H9 (cell line): ENCODE results near the gene PAGE4. TPM values are rescaled to one million over a fixed set of nuclear protein-coding genes. Genes with fewer than 3 reads are reported as not detected.

Experiments used
- DNase-seq: peaks from one replicate; pipeline ENCODE4 v3.0.0-alpha.2; 2017
- H2AFZ ChIP-seq: one replicate; pipeline ENCODE4 v1.6.1; 2013; ENCODE audit warnings: mild to moderate bottlenecking, low read length, control low read depth, moderate library complexity
- H2AK5ac ChIP-seq: 2 replicates; pipeline ENCODE4 v1.6.1; 2013; ENCODE audit warnings: low read length, control low read depth, mixed read lengths; ENCODE audit not compliant: insufficient read length
- H2BK120ac ChIP-seq: one replicate; pipeline ENCODE4 v1.6.1; 2013; ENCODE audit warnings: low read depth, mild to moderate bottlenecking, low read length, control low read depth, inconsistent platforms; ENCODE audit not compliant: poor library complexity, severe bottlenecking
- H2BK12ac ChIP-seq: 2 replicates; pipeline ENCODE4 v1.6.1; 2013; ENCODE audit warnings: low read length, control low read depth, mixed read lengths, low read depth; ENCODE audit not compliant: insufficient read length
- H2BK15ac ChIP-seq: 2 replicates; pipeline ENCODE4 v1.6.1; 2013; ENCODE audit warnings: low read depth, low read length, control low read depth
- H2BK20ac ChIP-seq: one replicate; pipeline ENCODE4 v1.6.1; 2013; ENCODE audit warnings: low read depth, mild to moderate bottlenecking, low read length, control low read depth, inconsistent platforms; ENCODE audit not compliant: poor library complexity, severe bottlenecking
- H2BK5ac ChIP-seq: 2 replicates; pipeline ENCODE4 v1.6.1; 2013; ENCODE audit warnings: low read length, control low read depth, mixed read lengths; ENCODE audit not compliant: insufficient read length
- H3K14ac ChIP-seq: 2 replicates; pipeline ENCODE4 v1.6.1; 2013; ENCODE audit warnings: low read length, control low read depth; ENCODE audit not compliant: insufficient read depth
- H3K18ac ChIP-seq: 2 replicates; pipeline ENCODE4 v1.6.1; 2013; ENCODE audit warnings: low read depth, mild to moderate bottlenecking, mixed read lengths, low read length, control low read depth; ENCODE audit not compliant: insufficient read length
- H3K23ac ChIP-seq: 2 replicates; pipeline ENCODE4 v1.6.1; 2013; ENCODE audit warnings: low read length, control low read depth, mixed read lengths, low read depth; ENCODE audit not compliant: insufficient read length
- H3K23me2 ChIP-seq: 2 replicates; pipeline ENCODE4 v1.6.1; 2013; ENCODE audit warnings: low read depth, mild to moderate bottlenecking, mixed read lengths, low read length, control low read depth; ENCODE audit not compliant: insufficient read length, poor library complexity, severe bottlenecking
- H3K27ac ChIP-seq: 2 replicates; pipeline ENCODE4 v1.5.1; 2013; ENCODE audit warnings: low read length, control low read depth, mixed read lengths, low read depth; ENCODE audit not compliant: insufficient read length
- H3K27me3 ChIP-seq: 2 replicates; pipeline ENCODE4 v1.6.1; 2013; ENCODE audit warnings: low read length, control low read depth, inconsistent platforms; ENCODE audit not compliant: insufficient read depth
- H3K4ac ChIP-seq: 2 replicates; pipeline ENCODE4 v1.6.1; 2013; ENCODE audit warnings: low read depth, mild to moderate bottlenecking, control low read depth, inconsistent platforms, low read length, moderate library complexity
- H3K4me1 ChIP-seq: 2 replicates; pipeline ENCODE4 v1.6.1; 2013; ENCODE audit warnings: low read length, control low read depth, inconsistent platforms; ENCODE audit not compliant: insufficient read depth
- H3K4me2 ChIP-seq: 2 replicates; pipeline ENCODE4 v1.6.1; 2013; ENCODE audit warnings: low read length, control low read depth, mixed read lengths; ENCODE audit not compliant: insufficient read length, insufficient read depth
- H3K56ac ChIP-seq: 2 replicates; pipeline ENCODE4 v1.6.1; 2013; ENCODE audit warnings: low read depth, mild to moderate bottlenecking, mixed read lengths, low read length, control low read depth; ENCODE audit not compliant: insufficient read length
- H3K79me1 ChIP-seq: 2 replicates; pipeline ENCODE4 v1.6.1; 2013; ENCODE audit warnings: low read depth, mild to moderate bottlenecking, moderate library complexity, low read length, control low read depth, inconsistent platforms; ENCODE audit not compliant: insufficient read depth, poor library complexity, severe bottlenecking
- H3K79me2 ChIP-seq: 2 replicates; pipeline ENCODE4 v1.6.1; 2013; ENCODE audit warnings: low read length, control low read depth, inconsistent platforms; ENCODE audit not compliant: insufficient read depth
- H3K9ac ChIP-seq: 2 replicates; pipeline ENCODE4 v1.6.1; 2013; ENCODE audit warnings: low read length, control low read depth, mixed read lengths; ENCODE audit not compliant: insufficient read length; ENCODE audit errors: extremely low read depth
- H3K9me3 ChIP-seq: one replicate; pipeline ENCODE4 v1.6.1; 2013; ENCODE audit warnings: low read depth, low read length, inconsistent platforms; ENCODE audit not compliant: control insufficient read depth
- H3T11ph ChIP-seq: one replicate; pipeline ENCODE4 v1.6.1; 2013; ENCODE audit warnings: mild to moderate bottlenecking, low read length, control low read depth, inconsistent platforms
- H4K20me1 ChIP-seq: one replicate; pipeline ENCODE4 v1.6.1; 2013; ENCODE audit not compliant: control insufficient read depth, insufficient read length, insufficient read depth
- H4K5ac ChIP-seq: 2 replicates; pipeline ENCODE4 v1.6.1; 2013; ENCODE audit warnings: low read depth, mild to moderate bottlenecking, mixed read lengths, low read length, control low read depth; ENCODE audit not compliant: insufficient read length
- H4K8ac ChIP-seq: replicated peaks from 2 replicates; pipeline ENCODE4 v1.6.1; 2013; ENCODE audit warnings: low read length, control low read depth, mixed read lengths, low read depth; ENCODE audit not compliant: insufficient read length
- H4K91ac ChIP-seq: 2 replicates; pipeline ENCODE4 v1.6.1; 2013; ENCODE audit warnings: low read depth, mild to moderate bottlenecking, moderate library complexity, mixed read lengths, low read length, control low read depth; ENCODE audit not compliant: insufficient read length
- H3K27ac Mint-ChIP-seq, 3 experiments: 2 replicates in 2 of 3; 3 replicates in 1 of 3; pipeline ENCODE4 v1.8.0; 2020 to 2021; ENCODE audit warnings: mixed read lengths in 3 of 3, mild to moderate bottlenecking in 1 of 3, moderate library complexity in 1 of 3
- H3K27me3 Mint-ChIP-seq: 2 replicates; pipeline ENCODE4 v1.8.0; 2021; ENCODE audit warnings: low read depth, mild to moderate bottlenecking, moderate library complexity, mixed read lengths
- H3K36me3 Mint-ChIP-seq, 3 experiments: 2 replicates in 2 of 3; 3 replicates in 1 of 3; pipeline ENCODE4 v1.8.0; 2020 to 2021; ENCODE audit warnings: low read depth in 3 of 3, mixed read lengths in 3 of 3; ENCODE audit not compliant: insufficient read depth in 1 of 3
- H3K4me1 Mint-ChIP-seq, 2 experiments: 2 replicates each; pipeline ENCODE4 v1.8.0; 2020; ENCODE audit warnings: mixed read lengths in 2 of 2
- H3K4me3 Mint-ChIP-seq, 2 experiments: 2 replicates in 1 of 2; 3 replicates in 1 of 2; pipeline ENCODE4 v1.8.0; 2020 to 2021; ENCODE audit warnings: mild to moderate bottlenecking in 2 of 2, mixed read lengths in 2 of 2, moderate library complexity in 1 of 2
- H3K9me3 Mint-ChIP-seq, 2 experiments: 2 replicates in 1 of 2; 3 replicates in 1 of 2; pipeline ENCODE4 v1.8.0; 2020; ENCODE audit warnings: mild to moderate bottlenecking in 2 of 2, mixed read lengths in 2 of 2, moderate library complexity in 1 of 2
- WGBS: extraction: QIAGEN DNeasy Blood & Tissue Kit; methylation state at CpG from one replicate; pipeline ENCODE4 v1.1.7; 2013; ENCODE audit warnings: missing lambda C conversion rate, low lambda C conversion rate, mixed read lengths; ENCODE audit not compliant: insufficient read length; ENCODE audit errors: extremely low coverage; 5-methylcytosine and 5-hydroxymethylcytosine counted together
- total RNA-seq: library from RNA; stranded (reverse); gene quantifications from 2 replicates; pipeline ENCODE4 v1.2.1, GENCODE V29; 2021
- TF ChIP-seq, protein P1 (sequence below): fragments of 200-600 bp; sonication (generic); conservative IDR thresholded peaks from 3 replicates; pipeline ENCODE4 v1.8.0; 2021; ENCODE audit warnings: antibody characterized with exemption, mild to moderate bottlenecking

PAGE4 gene
- total RNA-seq, 1 experiment from 2014 or later: 0.57 TPM

DNA sequence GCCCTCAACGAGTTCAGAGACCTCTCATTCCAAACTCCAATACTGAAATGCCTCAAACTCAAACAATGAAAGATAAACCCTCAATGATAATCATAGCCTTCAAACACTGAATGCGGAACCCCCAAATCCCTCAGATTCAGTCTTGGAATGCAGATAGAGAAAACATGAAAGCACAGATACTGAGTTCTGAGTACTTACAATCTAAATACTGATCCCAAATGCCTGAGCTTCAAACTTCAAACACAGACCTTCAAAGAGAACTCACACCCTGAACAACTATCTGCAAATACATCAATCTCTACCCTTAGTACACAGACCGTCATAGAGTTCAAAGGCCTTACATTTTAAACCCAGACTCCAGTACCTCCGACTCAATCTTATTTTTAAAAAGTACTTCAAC is 16.9 kb upstream of the PAGE4 start:
- H3K9me3 ChIP-seq: peaks cover 13% of the 10 kb centered on the region
- H3K18ac ChIP-seq: no peak overlapping the region
- WGBS: no CpG with 5 or more reads among the region's 4 CpGs
- Mint-ChIP-seq H3K9me3 (peaks cover 67 to 73% of the 10 kb centered on the region in 2 experiments), H3K27ac (no peak overlapping the region), H3K4me1 (no peaks in the 10 kb centered on the region), H3K4me3 (no peak overlapping the region), H3K36me3 (peaks cover 0 to 3% (median 3%) of the 10 kb centered on the region in 3 experiments; a peak in 2 of 7 replicates), H3K27me3 (no peaks in the 10 kb centered on the region; the same call in 1 of the 2 replicates)
- H2BK15ac ChIP-seq: no peak overlapping the region
- H2BK5ac ChIP-seq: no peak overlapping the region
- no peaks in the 10 kb centered on the region for H3K27me3 ChIP-seq
- no peak overlapping the region for H3K4me2 ChIP-seq
- no peak overlapping the region for H2BK120ac ChIP-seq
- no peak for DNase-seq
- H2AK5ac ChIP-seq: no peak overlapping the region
- no peak overlapping the region for H3K9ac ChIP-seq
- H3T11ph ChIP-seq: no peak overlapping the region
- no peak overlapping the region for H3K23ac ChIP-seq
- H3K79me2 ChIP-seq: no peaks in the 10 kb centered on the region
- H3K23me2 ChIP-seq: no peaks in the 10 kb centered on the region
- H2BK12ac ChIP-seq: no peak overlapping the region
- no peak overlapping the region for H4K8ac ChIP-seq
- no peak overlapping the region for H2BK20ac ChIP-seq
- no peak overlapping the region for H2AFZ ChIP-seq
- no peaks in the 10 kb centered on the region for H3K4me1 ChIP-seq
- H3K14ac ChIP-seq: no peak overlapping the region
- H3K56ac ChIP-seq: no peak overlapping the region
- H4K91ac ChIP-seq: no peak overlapping the region
- H3K4ac ChIP-seq: no peak overlapping the region
- TF ChIP-seq, protein P1, sequence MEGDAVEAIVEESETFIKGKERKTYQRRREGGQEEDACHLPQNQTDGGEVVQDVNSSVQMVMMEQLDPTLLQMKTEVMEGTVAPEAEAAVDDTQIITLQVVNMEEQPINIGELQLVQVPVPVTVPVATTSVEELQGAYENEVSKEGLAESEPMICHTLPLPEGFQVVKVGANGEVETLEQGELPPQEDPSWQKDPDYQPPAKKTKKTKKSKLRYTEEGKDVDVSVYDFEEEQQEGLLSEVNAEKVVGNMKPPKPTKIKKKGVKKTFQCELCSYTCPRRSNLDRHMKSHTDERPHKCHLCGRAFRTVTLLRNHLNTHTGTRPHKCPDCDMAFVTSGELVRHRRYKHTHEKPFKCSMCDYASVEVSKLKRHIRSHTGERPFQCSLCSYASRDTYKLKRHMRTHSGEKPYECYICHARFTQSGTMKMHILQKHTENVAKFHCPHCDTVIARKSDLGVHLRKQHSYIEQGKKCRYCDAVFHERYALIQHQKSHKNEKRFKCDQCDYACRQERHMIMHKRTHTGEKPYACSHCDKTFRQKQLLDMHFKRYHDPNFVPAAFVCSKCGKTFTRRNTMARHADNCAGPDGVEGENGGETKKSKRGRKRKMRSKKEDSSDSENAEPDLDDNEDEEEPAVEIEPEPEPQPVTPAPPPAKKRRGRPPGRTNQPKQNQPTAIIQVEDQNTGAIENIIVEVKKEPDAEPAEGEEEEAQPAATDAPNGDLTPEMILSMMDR: no peak
- no peaks in the 10 kb centered on the region for H3K79me1 ChIP-seq
- no peak overlapping the region for H3K27ac ChIP-seq
- H4K5ac ChIP-seq: no peak overlapping the region
- no peaks in the 10 kb centered on the region for H4K20me1 ChIP-seq
